Stimulated activated CD4-positive, alpha-beta T cell treated with anti-CD3 and anti-CD28 coated beads, TNF-alpha, amount 100 ng/mL, for 48 hours (primary cell): ENCODE measurements around the gene ZSCAN4.

Experiments used
- DNase-seq, 3 donors: peaks; one replicate each; pipeline ENCODE4 v3.0.0-alpha.2; 2020; ENCODE audit warnings: low read depth in 3 of 3

ZSCAN4 gene

DNA sequence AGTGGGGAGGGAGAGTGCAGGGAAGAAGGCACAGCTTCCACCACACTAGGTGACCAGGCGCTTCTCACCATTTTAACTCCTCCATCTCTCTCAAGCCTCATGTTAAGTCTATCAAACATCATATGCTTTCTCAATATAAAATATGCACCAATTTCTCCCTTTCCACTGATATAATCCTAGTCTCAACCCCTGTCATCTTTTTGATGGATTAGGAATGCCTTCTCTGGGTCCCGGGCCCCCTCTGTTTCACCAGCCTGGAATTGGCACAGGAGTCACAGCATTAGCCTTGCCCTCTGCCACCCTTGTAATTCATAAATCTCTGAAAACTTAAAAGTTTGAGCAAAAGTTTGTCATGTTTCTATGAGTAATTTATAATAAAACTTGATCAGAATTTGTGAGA, at the start of gene ZSCAN4:
TSS of gene ZSCAN4 (plus strand) at position 301 of the 400 bp plus-strand sequence. CDS start 7,211 bp downstream, outside the sequence.
- no peak for DNase-seq

DNA sequence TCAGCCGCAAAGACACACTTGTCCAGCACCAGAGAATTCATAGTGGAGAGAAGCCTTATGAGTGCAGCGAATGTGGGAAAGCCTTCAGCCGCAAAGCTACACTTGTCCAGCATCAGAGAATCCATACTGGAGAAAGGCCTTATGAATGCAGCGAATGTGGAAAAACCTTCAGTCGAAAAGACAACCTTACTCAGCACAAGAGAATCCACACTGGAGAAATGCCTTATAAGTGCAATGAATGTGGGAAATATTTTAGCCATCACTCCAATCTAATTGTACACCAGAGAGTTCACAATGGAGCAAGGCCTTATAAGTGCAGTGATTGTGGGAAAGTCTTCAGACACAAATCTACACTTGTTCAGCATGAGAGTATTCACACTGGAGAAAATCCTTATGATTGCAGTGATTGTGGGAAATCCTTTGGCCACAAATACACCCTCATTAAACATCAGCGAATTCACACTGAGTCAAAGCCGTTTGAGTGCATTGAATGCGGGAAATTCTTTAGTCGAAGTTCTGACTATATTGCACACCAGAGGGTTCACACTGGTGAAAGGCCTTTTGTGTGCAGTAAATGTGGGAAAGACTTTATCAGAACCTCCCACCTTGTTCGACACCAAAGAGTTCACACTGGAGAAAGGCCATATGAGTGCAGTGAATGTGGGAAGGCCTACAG, 47.9 kb upstream of the ZSCAN4 start:
- no peak for DNase-seq

- no peak for DNase-seq
Observed at GRCh38 chr19:57623091-57623490, 45.6 kb upstream of the ZSCAN4 start.

DNA sequence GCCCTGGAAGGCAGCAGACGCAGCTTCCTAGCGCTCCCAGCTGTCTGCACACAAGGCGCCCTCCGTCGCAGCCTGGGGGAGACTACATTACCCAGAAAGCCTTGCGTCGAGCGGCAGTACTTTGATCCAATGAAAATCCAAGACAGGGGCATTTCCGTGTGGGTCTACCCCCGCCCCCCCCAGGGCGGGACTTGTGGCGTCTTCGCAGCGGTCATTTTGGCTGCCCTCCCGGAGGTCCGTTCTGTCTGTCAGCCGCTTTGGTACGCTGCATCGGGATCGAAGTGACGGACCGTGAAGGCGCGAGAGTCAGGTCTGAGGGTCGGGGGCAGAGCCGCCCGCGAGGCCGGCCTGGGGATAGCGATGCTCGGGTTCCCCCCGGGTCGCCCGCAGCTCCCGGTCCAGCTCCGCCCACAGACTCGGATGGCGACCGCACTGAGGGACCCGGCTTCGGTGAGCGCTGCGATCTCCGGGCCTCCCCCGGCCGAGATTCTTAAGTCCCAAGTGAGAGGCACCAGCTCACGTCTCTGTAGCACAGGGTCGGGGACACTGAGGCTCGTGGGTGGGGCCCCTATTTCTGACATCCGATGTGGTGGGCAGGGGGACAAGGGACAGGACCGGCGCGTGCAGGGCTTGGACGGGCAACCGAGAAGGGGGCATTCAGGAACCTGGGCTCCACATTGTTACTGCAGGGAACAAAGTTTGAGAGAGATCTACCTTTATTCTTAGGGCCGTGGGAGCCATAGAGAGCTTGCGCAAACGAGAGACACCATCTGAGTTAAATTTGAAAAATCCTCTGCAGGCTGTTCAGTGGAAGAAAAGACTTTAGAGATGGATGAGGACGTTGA, 35.5 kb upstream of the ZSCAN4 start, which contains the start of gene ZNF211:
TSS of gene ZNF211 (plus strand) at position 182 of the 845 bp plus-strand sequence. CDS start at position 361, 179 bp downstream.
- DNase-seq, result peak; percentile 71 to 77 (median 71)

DNA sequence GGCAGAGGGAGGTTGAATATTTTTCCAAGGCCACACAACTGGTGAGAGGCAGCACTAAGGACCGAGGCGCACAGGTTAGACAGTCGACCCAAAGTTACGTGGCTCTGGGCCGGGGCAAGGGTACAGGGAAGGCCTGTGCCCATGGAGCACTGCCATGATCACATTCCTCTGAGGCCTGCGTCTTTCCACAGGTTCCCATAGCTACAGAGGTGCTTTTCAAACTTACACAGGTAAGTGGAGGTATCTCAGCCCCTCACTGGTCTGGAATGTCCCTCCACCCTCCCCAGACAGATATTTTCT, 35.0 kb upstream of the ZSCAN4 start:
- DNase-seq, result no peak

DNA sequence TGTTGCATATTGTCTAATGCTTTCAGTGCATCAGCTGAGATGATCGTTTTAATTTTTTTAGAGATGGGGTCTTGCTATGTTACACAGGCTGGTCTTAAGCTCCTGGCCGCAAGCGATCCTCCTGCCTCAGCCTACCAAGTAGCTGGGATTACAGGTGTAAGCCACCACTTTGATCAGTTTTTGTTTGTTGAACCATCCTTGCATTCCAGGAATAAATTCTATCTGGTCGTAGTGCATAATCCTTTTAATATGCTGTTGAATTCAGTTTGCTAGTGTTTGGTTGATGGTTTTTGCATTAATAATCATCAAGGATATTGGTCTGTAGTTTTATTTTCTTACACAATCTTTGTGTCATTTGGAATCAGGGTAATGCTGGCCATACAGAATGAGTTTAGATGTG, 31.4 kb upstream of the ZSCAN4 start:
- no peak for DNase-seq

DNA sequence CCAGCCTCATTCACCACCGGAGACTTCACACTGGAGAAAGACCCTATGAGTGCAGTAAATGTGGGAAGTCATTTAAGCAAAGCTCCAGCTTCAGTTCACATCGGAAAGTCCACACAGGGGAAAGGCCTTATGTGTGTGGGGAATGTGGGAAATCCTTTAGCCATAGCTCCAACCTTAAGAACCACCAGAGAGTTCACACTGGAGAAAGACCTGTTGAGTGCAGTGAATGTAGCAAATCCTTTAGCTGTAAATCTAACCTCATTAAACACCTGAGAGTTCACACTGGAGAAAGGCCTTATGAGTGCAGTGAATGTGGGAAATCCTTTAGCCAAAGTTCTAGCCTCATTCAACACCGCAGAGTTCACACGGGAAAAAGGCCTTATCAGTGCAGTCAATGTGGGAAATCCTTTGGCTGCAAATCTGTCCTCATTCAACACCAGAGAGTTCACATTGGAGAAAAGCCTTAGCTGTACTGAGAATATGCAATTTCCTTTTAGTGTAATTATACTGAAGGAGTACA, 27.0 kb upstream of the ZSCAN4 start:
- DNase-seq, result no peak

- no peak for DNase-seq
Observed at GRCh38 chr19:57642396-57643046, 26.2 kb upstream of the ZSCAN4 start.

DNA sequence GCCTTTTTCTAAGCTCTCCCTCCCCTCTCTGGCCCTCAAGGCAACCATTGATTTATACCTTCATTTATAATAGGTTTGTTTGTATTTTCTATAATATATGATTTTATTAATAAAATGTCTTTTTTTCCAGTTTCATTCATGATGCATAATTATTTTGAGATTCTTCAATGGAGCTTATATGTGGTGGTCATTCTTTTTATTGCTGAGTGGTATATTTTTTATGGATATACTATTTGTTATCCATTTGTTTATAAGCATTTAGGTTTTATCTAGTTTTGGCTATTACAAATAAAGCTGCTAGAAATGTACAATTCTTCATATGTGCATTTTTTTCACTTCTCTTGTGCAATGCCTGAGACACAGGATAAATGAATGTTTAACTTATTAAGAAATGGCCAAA, 25.0 kb upstream of the ZSCAN4 start:
- no peak for DNase-seq

GRCh38 chr19:57648331-57649003, 20.3 kb upstream of the ZSCAN4 start:
- DNase-seq, result no peak

- DNase-seq, result no peak
Observed at GRCh38 chr19:57651654-57651996, 17.1 kb upstream of the ZSCAN4 start.

DNA sequence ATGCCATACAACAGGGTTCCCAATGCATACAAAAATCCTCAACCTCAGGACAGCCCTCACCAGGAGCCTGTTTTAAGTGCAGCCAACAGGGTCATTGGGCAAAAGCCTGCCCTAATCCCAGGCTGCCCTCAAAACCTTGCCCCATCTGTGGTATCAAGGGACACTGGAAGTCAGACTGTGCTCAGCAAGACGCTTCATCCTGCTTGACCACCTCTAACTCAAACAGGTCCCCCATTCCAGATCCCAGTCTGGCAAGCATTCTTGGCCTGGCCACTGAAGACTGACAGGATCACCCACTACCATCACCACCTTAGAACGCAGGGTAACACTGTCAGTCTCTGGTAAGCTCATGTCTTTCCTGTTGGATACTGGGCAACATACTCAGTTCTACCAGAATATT, 15.0 kb upstream of the ZSCAN4 start:
- DNase-seq, result no peak

DNA sequence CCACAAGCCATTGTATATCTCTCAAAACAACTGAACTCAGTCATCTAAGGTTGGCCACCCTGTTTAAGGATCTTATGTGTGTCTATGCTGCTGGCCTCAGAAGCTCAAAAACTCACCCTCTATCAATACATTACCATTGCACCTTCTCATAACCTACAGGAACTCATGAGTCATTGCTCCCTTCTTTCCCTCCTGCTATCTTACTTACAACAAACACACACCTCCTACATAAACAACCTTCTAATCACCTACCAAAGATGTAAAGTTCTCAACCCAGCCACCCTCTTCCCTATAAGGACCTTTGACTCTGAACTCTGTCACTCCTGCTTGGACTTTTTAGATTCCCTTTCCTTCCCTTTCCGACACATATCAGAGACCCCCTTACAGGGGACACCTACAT, 13.3 kb upstream of the ZSCAN4 start:
- DNase-seq, result no peak

DNA sequence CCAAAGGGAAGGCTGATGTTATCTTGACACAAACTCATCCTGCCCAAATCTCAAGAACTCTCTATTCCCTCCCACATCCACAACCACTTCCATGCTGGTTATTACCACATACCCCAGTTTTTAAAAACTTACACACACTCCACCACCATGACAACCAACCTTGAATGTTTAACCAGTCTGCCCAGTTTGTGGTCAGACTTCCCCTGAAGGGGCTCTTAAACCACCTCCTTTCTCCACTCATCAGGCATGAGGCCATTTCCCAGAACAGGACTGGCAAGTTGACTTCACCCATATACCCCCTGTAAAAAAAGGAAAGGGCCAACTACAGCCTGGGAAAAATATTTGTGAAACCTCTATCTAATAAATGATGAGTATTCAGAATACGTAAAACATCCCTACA, 12.4 kb upstream of the ZSCAN4 start:
- DNase-seq, result no peak

DNA sequence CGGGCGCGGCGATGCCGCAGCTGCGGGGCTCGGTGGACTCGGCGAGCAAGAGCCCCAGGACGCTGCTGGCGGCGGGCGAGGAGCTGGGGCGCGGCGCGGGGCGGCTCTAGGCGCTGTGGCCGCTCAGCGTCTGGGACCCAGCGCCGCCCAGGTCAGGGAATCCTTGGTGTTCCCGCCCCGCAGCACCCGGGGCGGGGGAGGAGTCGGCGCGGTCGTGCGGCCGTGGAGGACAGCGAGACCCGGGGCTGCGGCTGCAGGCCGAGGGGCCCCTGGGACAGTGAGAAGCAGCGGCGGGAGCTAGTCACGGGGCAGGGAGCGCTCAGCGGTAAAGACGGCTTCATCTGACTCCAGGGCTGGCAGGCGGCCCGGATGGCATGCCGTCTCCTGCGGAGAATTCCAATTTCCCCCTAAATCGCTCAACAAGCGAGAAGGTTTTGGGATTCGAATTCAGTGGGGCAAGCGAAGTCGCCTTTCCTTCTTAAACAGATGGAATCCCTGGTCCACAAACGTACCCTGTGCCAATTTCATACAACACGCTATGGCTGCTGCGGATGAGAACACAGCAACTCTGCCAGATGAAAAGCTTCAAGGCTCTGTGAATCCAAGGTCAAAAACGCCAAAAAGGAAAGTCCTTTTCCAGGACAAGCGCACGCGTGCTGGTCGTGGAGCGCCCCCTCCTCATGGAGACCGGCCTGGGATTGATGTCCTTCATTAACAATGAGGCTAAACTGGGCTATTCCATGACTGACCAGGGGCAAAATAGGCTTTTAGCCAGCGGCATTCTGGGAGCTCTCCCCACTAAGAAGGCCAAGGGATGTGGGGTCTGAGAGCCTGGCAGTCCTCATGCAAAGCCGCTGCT, 4.2 kb upstream of the ZSCAN4 start:
- no peak for DNase-seq

- no peak for DNase-seq
Observed at GRCh38 chr19:57665261-57665806, 3.4 kb upstream of the ZSCAN4 start.

DNA sequence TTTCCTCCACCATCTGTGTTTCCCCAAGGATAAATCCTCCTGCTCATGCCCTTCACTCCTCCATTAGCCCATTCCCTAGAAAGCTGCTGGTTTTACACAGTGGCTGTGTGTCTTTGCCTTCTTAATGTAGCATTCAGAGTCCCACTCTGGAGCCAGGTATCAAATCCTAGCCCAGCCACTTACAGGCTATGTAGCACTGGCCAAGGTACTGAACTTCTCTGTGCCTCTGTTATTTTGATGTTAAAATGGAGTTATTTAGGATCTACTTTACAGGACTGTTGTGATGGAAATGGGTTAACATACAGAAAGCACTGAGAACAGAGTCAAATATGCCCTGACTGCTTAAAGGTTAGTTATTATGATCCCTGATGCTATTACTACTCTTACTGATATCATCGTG, 1.5 kb upstream of the ZSCAN4 start:
- no peak for DNase-seq

DNA sequence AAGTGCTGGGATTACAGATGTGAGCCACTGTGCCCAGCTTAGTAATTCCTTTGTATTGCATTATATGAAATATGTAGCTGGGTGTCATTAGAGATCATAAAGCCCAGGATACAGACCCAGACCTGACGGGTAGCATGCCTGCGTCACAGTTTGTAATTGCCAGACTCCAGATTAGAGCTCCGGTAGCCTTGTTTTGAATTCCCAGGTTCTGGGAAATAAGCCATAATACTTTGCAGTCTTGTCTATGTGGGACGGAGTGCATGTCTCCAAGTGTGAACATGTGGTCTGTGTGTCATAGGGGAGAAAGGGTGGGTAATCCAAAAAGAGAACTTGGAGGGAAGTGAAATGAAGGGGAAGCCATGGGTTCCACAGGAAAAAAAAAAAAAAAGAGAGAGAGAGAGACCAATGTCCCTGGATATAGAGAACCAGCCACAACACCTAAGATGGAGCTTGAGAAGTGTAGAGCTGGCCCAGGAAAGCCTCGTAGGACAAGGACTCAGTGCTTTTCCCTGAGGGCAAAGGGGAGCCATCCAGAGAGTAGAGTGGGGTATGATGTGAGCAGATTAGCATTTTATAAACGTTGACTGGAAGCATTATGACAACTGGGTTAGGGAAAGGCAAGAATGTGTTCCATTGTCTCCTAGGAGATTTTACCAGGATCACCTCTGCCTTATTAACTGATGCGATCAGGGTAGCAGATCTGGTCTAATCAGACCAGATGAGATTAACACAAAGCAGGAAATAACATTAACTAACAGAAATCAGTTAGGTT, 2.6 kb downstream of the ZSCAN4 start:
- no peak for DNase-seq

DNA sequence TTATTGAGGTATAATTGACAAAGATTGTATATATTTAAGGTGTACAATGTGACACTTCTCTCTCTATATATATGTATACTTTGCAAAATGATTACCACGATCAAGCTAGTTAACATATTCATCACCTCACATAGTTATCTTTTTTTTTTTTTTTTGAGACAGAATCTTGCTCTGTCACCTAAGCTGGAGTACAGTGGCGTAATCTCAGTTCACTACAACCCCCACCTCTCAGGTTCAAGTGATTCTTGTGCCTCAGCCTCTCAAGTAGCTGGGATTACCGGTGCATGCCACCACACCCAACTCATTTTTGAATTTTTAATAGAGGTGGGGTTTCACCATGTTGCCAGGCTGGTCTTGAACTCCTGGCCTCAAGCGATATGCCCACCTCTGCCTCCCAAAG, 3.7 kb downstream of the ZSCAN4 start:
- DNase-seq, result no peak

- DNase-seq, result no peak
Observed at GRCh38 chr19:57675881-57676280, 7.1 kb downstream of the ZSCAN4 start.
